ENCODE data around the gene FBXO30.

GRCh38 chr6:145848541-145848940 is 33.9 kb upstream of the FBXO30 start:
- no peak for TF ChIP-seq EZH2 (IDR thresholded peaks at IDR 0.05)
- no peak for TF ChIP-seq CTCF (IDR thresholded peaks at IDR 0.05)
